Activated naive CD4-positive, alpha-beta T cell treated with anti-CD3 and anti-CD28 coated beads, Interleukin-2, amount 10 ng/mL, durations not matched to agents 7 days and 5 days (primary cell): ENCODE data around the gene TYRP1.

ENCODE experiments used
- CTCF ChIA-PET: fragments of 350-600 bp; sonication (Branson Sonifier 250); formaldehyde crosslinking; loops from one replicate; lab custom pipeline; 2021; ENCODE audit warnings: antibody characterized with exemption; lab: Charles Lee
- DNase-seq: peaks from one replicate; pipeline ENCODE4 v3.0.0-alpha.2; 2020
- H3K27ac Mint-ChIP-seq: one replicate; pipeline ENCODE4 v1.8.0; 2021; ENCODE audit warnings: mild to moderate bottlenecking, moderate library complexity, mixed read lengths
- H3K27me3 Mint-ChIP-seq: one replicate; pipeline ENCODE4 v1.8.0; 2021; ENCODE audit warnings: mild to moderate bottlenecking, mixed read lengths
- H3K36me3 Mint-ChIP-seq: one replicate; pipeline ENCODE4 v1.8.0; 2021; ENCODE audit warnings: mixed read lengths
- H3K4me1 Mint-ChIP-seq: one replicate; pipeline ENCODE4 v1.8.0; 2021; ENCODE audit warnings: mixed read lengths
- H3K4me3 Mint-ChIP-seq: one replicate; pipeline ENCODE4 v1.8.0; 2021; ENCODE audit warnings: mild to moderate bottlenecking, moderate library complexity, mixed read lengths
- H3K9me3 Mint-ChIP-seq: one replicate; pipeline ENCODE4 v1.8.0; 2021; ENCODE audit warnings: mixed read lengths

Gene TYRP1

GRCh38 chr9:12730927-12731326 is 37.7 kb downstream of the TYRP1 start:
- CTCF ChIA-PET: no interaction called here
- Mint-ChIP-seq H3K27ac (no peak overlapping the region), H3K4me3 (no peak overlapping the region), H3K9me3 (no peaks in the 10 kb centered on the region), H3K36me3 (no peaks in the 10 kb centered on the region), H3K4me1 (no peaks in the 10 kb centered on the region), H3K27me3 (no peaks in the 10 kb centered on the region)
- DNase-seq: no peak

- H3K9me3 Mint-ChIP-seq: no peaks in the 10 kb centered on the region
- H3K36me3 Mint-ChIP-seq: no peaks in the 10 kb centered on the region
- no peaks in the 10 kb centered on the region for H3K27me3 Mint-ChIP-seq
- CTCF ChIA-PET: no interaction called here
- DNase-seq: no peak
- no peak overlapping the region for H3K4me3 Mint-ChIP-seq
- no peak overlapping the region for H3K27ac Mint-ChIP-seq
- no peaks in the 10 kb centered on the region for H3K4me1 Mint-ChIP-seq
These were observed 39.8 kb downstream of the TYRP1 start for GRCh38 chr9:12732971-12733370.

- no peaks in the 10 kb centered on the region for H3K36me3 Mint-ChIP-seq
- DNase-seq: no peak
- no peaks in the 10 kb centered on the region for H3K4me1 Mint-ChIP-seq
- H3K4me3 Mint-ChIP-seq: no peak overlapping the region
- H3K27ac Mint-ChIP-seq: no peak overlapping the region
- H3K27me3 Mint-ChIP-seq: no peaks in the 10 kb centered on the region
- CTCF ChIA-PET: no interaction called here
- peaks cover 4% of the 10 kb centered on the region for H3K9me3 Mint-ChIP-seq
These were observed 42.5 kb downstream of the TYRP1 start for GRCh38 chr9:12735665-12736064.

GRCh38 chr9:12737871-12738270 is 44.7 kb downstream of the TYRP1 start:
- Mint-ChIP-seq H3K4me3 (no peak overlapping the region), H3K4me1 (no peaks in the 10 kb centered on the region), H3K36me3 (no peaks in the 10 kb centered on the region), H3K27me3 (no peaks in the 10 kb centered on the region), H3K27ac (no peak overlapping the region), H3K9me3 (peaks cover 6% of the 10 kb centered on the region)
- CTCF ChIA-PET: no interaction called here
- no peak for DNase-seq

- H3K36me3 Mint-ChIP-seq: no peaks in the 10 kb centered on the region
- H3K27me3 Mint-ChIP-seq: no peaks in the 10 kb centered on the region
- H3K4me1 Mint-ChIP-seq: no peaks in the 10 kb centered on the region
- no peak overlapping the region for H3K27ac Mint-ChIP-seq
- no peak for DNase-seq
- peaks cover 11% of the 10 kb centered on the region for H3K9me3 Mint-ChIP-seq
- no peak overlapping the region for H3K4me3 Mint-ChIP-seq
- CTCF ChIA-PET: no interaction called here
These were observed 45.9 kb downstream of the TYRP1 start for GRCh38 chr9:12739014-12739652.

GRCh38 chr9:12740845-12741244 is 47.7 kb downstream of the TYRP1 start:
- CTCF ChIA-PET: no interaction called here
- Mint-ChIP-seq H3K27ac (no peak overlapping the region), H3K9me3 (peaks cover 19% of the 10 kb centered on the region), H3K27me3 (no peaks in the 10 kb centered on the region), H3K36me3 (no peaks in the 10 kb centered on the region), H3K4me1 (no peaks in the 10 kb centered on the region), H3K4me3 (no peak overlapping the region)
- no peak for DNase-seq

- Mint-ChIP-seq H3K4me1 (no peaks in the 10 kb centered on the region), H3K9me3 (peaks cover 17% of the 10 kb centered on the region), H3K27me3 (no peaks in the 10 kb centered on the region), H3K27ac (no peak overlapping the region), H3K4me3 (no peak overlapping the region), H3K36me3 (no peaks in the 10 kb centered on the region)
- DNase-seq: no peak
- CTCF ChIA-PET: no interaction called here
These were observed 54.8 kb downstream of the TYRP1 start for GRCh38 chr9:12748016-12748415.

GRCh38 chr9:12748954-12749353 is 55.8 kb downstream of the TYRP1 start:
- H3K27ac Mint-ChIP-seq: no peak overlapping the region
- CTCF ChIA-PET: interaction anchor here (0.5 kb wide), 1 partner anchor 159 kb away, joined by 4 read pairs; no protein-coding TSS in a partner anchor
- no peaks in the 10 kb centered on the region for H3K36me3 Mint-ChIP-seq
- H3K9me3 Mint-ChIP-seq: peaks cover 13% of the 10 kb centered on the region
- no peaks in the 10 kb centered on the region for H3K27me3 Mint-ChIP-seq
- no peak for DNase-seq
- no peak overlapping the region for H3K4me3 Mint-ChIP-seq
- no peaks in the 10 kb centered on the region for H3K4me1 Mint-ChIP-seq

GRCh38 chr9:12753931-12754330 is 60.7 kb downstream of the TYRP1 start:
- CTCF ChIA-PET: no interaction called here
- no peak overlapping the region for H3K27ac Mint-ChIP-seq
- no peaks in the 10 kb centered on the region for H3K27me3 Mint-ChIP-seq
- H3K36me3 Mint-ChIP-seq: no peaks in the 10 kb centered on the region
- H3K9me3 Mint-ChIP-seq: peaks cover 2% of the 10 kb centered on the region
- H3K4me3 Mint-ChIP-seq: no peak overlapping the region
- no peaks in the 10 kb centered on the region for H3K4me1 Mint-ChIP-seq
- DNase-seq: no peak

- Mint-ChIP-seq H3K27me3 (no peaks in the 10 kb centered on the region), H3K9me3 (peaks cover 2% of the 10 kb centered on the region), H3K36me3 (no peaks in the 10 kb centered on the region), H3K27ac (no peak overlapping the region), H3K4me1 (no peaks in the 10 kb centered on the region), H3K4me3 (no peak overlapping the region)
- DNase-seq: no peak
- CTCF ChIA-PET: no interaction called here
These were observed 66.6 kb downstream of the TYRP1 start for GRCh38 chr9:12759761-12760160.
